ENCODE measurements around the gene CFD.

The CFD gene

GRCh38 chr19:867855-868457 lies 8.5 kb downstream of the CFD start:
- peaks cover 39% of the 10 kb centered on the region for H3K4me1 ChIP-seq (ENCODE audit: control insufficient read depth, insufficient read depth, low read length)
- H3K27me3 ChIP-seq (ENCODE audit: control insufficient read depth in 1 of 2, insufficient read depth in 2 of 2, low read length in 2 of 2) = peaks cover 0 to under 1% of the 10 kb centered on the region in 2 donors
- no peak overlapping the region for H3K27ac ChIP-seq (ENCODE audit: low read length)
- peaks cover 3 to 7% of the 10 kb centered on the region in 2 donors for H3K36me3 ChIP-seq (ENCODE audit: control insufficient read depth in 2 of 2, insufficient read depth in 2 of 2, low read length in 2 of 2)
- H3K9me3 ChIP-seq (ENCODE audit: control insufficient read depth in 2 of 2, low read length in 2 of 2) = no peaks in the 10 kb centered on the region
- no peak overlapping the region for H3K9ac ChIP-seq (ENCODE audit: low read length in 2 of 2)
- H3K4me3 ChIP-seq (ENCODE audit: low read length in 2 of 2) = no peak overlapping the region

- no peak overlapping the region for H3K9ac ChIP-seq (ENCODE audit: low read length in 2 of 2)
- no peak overlapping the region for H3K4me3 ChIP-seq (ENCODE audit: low read length in 2 of 2)
- H3K9me3 ChIP-seq (ENCODE audit: control insufficient read depth in 2 of 2, low read length in 2 of 2) = no peaks in the 10 kb centered on the region
- H3K27me3 ChIP-seq (ENCODE audit: control insufficient read depth in 1 of 2, insufficient read depth in 2 of 2, low read length in 2 of 2) = no peaks in the 10 kb centered on the region
- peak overlapping the region; percentile 37 for H3K27ac ChIP-seq (ENCODE audit: low read length)
- peaks cover 3 to 7% of the 10 kb centered on the region in 2 donors for H3K36me3 ChIP-seq (ENCODE audit: control insufficient read depth in 2 of 2, insufficient read depth in 2 of 2, low read length in 2 of 2)
- peaks cover 38% of the 10 kb centered on the region for H3K4me1 ChIP-seq (ENCODE audit: control insufficient read depth, insufficient read depth, low read length)
Measured at GRCh38 chr19:868458-869244, 9.2 kb downstream of the CFD start.

DNA sequence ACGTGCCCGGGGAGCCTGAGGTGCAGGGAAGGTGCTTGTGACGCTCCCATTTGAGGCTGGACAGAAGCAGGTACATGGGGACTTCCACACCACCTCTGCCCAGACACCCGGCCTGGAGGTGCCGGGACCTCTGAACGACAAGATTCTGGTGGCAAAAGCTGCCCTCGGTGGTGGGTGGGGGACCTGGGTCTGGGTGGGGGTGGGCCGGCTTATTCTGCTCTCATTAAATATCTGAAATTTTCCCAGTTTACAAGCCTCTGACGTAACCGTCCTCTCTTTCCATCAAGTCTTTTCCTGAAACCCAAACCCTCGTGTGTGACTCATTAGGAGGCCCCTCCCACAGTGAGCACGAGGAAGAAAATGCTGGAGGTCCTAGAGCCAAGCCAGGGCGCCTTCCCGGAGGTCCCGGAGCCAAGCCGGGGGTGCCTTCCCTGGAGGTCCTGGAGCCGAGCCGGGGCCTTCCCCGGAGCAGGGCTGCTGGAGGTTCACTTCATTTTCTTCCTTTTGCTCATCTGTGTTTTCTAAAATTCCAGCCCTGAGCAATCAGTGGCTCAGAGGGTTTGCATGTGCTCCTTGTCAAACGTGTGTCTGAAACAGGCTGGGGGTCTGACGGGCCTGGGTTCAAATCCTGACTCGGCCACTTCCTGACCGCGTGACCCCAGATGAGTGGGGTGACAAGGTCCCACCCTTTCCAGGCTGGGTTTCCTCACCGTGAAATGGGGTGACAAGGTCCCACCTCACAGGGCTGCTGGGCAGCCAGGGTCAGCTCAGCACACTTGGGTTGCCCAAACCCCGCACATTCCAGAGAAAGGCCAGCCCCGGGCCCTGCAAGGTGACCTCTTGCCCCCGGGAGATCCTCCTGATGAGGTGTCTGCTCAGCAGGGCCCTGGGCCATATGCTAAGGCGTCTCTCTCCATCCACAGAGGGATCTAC lies 10.0 kb downstream of the CFD start:
- H3K4me1 ChIP-seq (ENCODE audit: control insufficient read depth, insufficient read depth, low read length) = peaks cover 31% of the 10 kb centered on the region
- no peak overlapping the region for H3K4me3 ChIP-seq (ENCODE audit: low read length in 2 of 2)
- peaks cover 3 to 11% of the 10 kb centered on the region in 2 donors for H3K36me3 ChIP-seq (ENCODE audit: control insufficient read depth in 2 of 2, insufficient read depth in 2 of 2, low read length in 2 of 2)
- H3K27ac ChIP-seq (ENCODE audit: low read length) = peak overlapping the region; percentile 74
- no peaks in the 10 kb centered on the region for H3K27me3 ChIP-seq (ENCODE audit: control insufficient read depth in 1 of 2, insufficient read depth in 2 of 2, low read length in 2 of 2)
- H3K9ac ChIP-seq (ENCODE audit: low read length in 2 of 2) = no peak overlapping the region
- H3K9me3 ChIP-seq (ENCODE audit: control insufficient read depth in 2 of 2, low read length in 2 of 2) = no peaks in the 10 kb centered on the region

- Histone ChIP-seq H3K27ac (ENCODE audit: low read length) (peak overlapping the region; percentile 74), H3K4me3 (ENCODE audit: low read length in 2 of 2) (no peak overlapping the region), H3K4me1 (ENCODE audit: control insufficient read depth, insufficient read depth, low read length) (peaks cover 31% of the 10 kb centered on the region), H3K27me3 (ENCODE audit: control insufficient read depth in 1 of 2, insufficient read depth in 2 of 2, low read length in 2 of 2) (no peaks in the 10 kb centered on the region), H3K9me3 (ENCODE audit: control insufficient read depth in 2 of 2, low read length in 2 of 2) (no peaks in the 10 kb centered on the region), H3K36me3 (ENCODE audit: control insufficient read depth in 2 of 2, insufficient read depth in 2 of 2, low read length in 2 of 2) (peaks cover 3 to 16% of the 10 kb centered on the region in 2 donors), H3K9ac (ENCODE audit: low read length in 2 of 2) (no peak overlapping the region)
Measured at GRCh38 chr19:870314-870713, 10.8 kb downstream of the CFD start.

DNA sequence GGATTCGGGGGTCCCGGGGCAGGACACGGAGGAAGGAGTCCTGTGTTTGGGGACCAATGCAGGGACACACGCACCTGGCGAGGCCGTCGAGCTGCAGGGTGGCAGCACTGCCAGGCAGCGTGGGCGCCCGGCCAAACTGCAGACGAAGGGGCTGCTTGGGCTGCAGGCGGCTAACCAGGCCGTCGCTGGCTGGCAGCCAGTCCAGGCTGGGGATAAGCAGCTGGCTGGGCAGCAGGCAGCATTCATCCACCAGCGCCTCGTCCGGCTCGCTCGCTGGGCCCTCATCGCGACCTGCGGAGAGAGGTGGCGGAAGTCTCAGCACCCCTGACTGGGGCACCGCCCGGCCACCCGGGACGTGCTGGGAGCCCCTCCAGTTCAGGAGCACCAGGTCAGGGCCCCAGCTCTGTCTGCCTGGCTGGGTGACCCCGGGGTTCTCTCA lies 11.5 kb downstream of the CFD start:
- H3K36me3 ChIP-seq (ENCODE audit: control insufficient read depth in 2 of 2, insufficient read depth in 2 of 2, low read length in 2 of 2) = peaks cover 3 to 16% of the 10 kb centered on the region in 2 donors
- no peak overlapping the region for H3K4me3 ChIP-seq (ENCODE audit: low read length in 2 of 2)
- H3K9ac ChIP-seq (ENCODE audit: low read length in 2 of 2) = no peak overlapping the region
- no peaks in the 10 kb centered on the region for H3K27me3 ChIP-seq (ENCODE audit: control insufficient read depth in 1 of 2, insufficient read depth in 2 of 2, low read length in 2 of 2)
- peak overlapping the region; percentile 74 for H3K27ac ChIP-seq (ENCODE audit: low read length)
- H3K9me3 ChIP-seq (ENCODE audit: control insufficient read depth in 2 of 2, low read length in 2 of 2) = no peaks in the 10 kb centered on the region
- peaks cover 31% of the 10 kb centered on the region for H3K4me1 ChIP-seq (ENCODE audit: control insufficient read depth, insufficient read depth, low read length)

- peaks cover 6 to 21% of the 10 kb centered on the region in 2 donors for H3K36me3 ChIP-seq (ENCODE audit: control insufficient read depth in 2 of 2, insufficient read depth in 2 of 2, low read length in 2 of 2)
- H3K4me1 ChIP-seq (ENCODE audit: control insufficient read depth, insufficient read depth, low read length) = peaks cover 31% of the 10 kb centered on the region
- no peaks in the 10 kb centered on the region for H3K27me3 ChIP-seq (ENCODE audit: control insufficient read depth in 1 of 2, insufficient read depth in 2 of 2, low read length in 2 of 2)
- H3K9me3 ChIP-seq (ENCODE audit: control insufficient read depth in 2 of 2, low read length in 2 of 2) = no peaks in the 10 kb centered on the region
- no peak overlapping the region for H3K9ac ChIP-seq (ENCODE audit: low read length in 2 of 2)
- no peak overlapping the region for H3K4me3 ChIP-seq (ENCODE audit: low read length in 2 of 2)
- peak overlapping the region; percentile 75 for H3K27ac ChIP-seq (ENCODE audit: low read length)
Measured at GRCh38 chr19:871446-872265, 12.2 kb downstream of the CFD start.

- Histone ChIP-seq H3K4me1 (ENCODE audit: control insufficient read depth, insufficient read depth, low read length) (peaks cover 31% of the 10 kb centered on the region), H3K4me3 (ENCODE audit: low read length in 2 of 2) (no peak overlapping the region), H3K36me3 (ENCODE audit: control insufficient read depth in 2 of 2, insufficient read depth in 2 of 2, low read length in 2 of 2) (peaks cover 9 to 20% of the 10 kb centered on the region in 2 donors), H3K27ac (ENCODE audit: low read length) (peak overlapping the region; percentile 75), H3K9ac (ENCODE audit: low read length in 2 of 2) (no peak overlapping the region), H3K27me3 (ENCODE audit: control insufficient read depth in 1 of 2, insufficient read depth in 2 of 2, low read length in 2 of 2) (no peaks in the 10 kb centered on the region), H3K9me3 (ENCODE audit: control insufficient read depth in 2 of 2, low read length in 2 of 2) (no peaks in the 10 kb centered on the region)
Measured at GRCh38 chr19:872266-872951, 12.9 kb downstream of the CFD start.

DNA sequence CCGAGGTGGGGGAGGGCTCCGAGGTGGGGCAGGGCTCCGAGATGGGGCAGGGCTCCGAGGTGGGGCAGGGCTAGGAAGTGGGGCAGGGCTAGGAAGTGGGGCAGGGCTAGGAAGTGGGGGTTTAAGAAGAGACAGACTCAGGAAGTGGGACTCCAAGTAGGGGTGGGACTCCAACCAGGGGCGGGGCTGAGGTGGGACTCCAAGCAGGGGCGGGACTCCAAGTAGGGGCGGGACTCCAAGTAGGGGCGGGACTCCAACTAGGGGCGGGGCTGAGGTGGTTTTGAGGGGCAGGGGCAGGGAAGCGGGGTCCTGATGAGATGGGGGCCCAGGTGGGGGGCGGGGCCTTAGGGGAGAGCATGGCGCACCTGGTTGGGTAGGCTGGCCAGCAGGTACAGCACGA lies 13.6 kb downstream of the CFD start:
- Histone ChIP-seq H3K27ac (ENCODE audit: low read length) (no peak overlapping the region), H3K27me3 (ENCODE audit: control insufficient read depth in 1 of 2, insufficient read depth in 2 of 2, low read length in 2 of 2) (no peaks in the 10 kb centered on the region), H3K36me3 (ENCODE audit: control insufficient read depth in 2 of 2, insufficient read depth in 2 of 2, low read length in 2 of 2) (peaks cover 6 to 16% of the 10 kb centered on the region in 2 donors), H3K9me3 (ENCODE audit: control insufficient read depth in 2 of 2, low read length in 2 of 2) (no peaks in the 10 kb centered on the region), H3K9ac (ENCODE audit: low read length in 2 of 2) (no peak overlapping the region), H3K4me1 (ENCODE audit: control insufficient read depth, insufficient read depth, low read length) (peaks cover 27% of the 10 kb centered on the region), H3K4me3 (ENCODE audit: low read length in 2 of 2) (no peak overlapping the region)

DNA sequence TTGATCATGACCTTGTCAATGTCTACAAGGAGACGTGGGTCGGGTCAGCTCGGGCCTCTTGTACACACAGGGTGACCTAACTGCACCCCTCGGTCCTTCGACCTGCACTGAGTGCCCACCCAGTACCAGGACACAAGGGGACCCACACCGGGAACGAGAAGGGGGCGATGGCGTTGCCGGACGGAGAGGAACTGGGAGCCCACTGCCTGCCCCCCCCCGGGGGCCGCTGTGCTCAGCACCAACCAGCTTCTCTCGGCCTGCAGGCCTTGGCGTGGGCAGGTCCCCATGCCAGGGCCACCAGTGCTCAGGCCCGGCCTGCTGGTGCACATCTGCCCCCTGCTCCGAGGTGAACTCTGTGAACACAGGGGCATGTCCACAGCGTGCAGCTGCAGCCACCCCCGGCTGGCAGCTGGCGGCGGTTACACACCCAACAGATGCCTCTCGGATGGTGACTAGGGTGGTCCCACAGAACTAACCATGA lies 14.1 kb downstream of the CFD start:
- Histone ChIP-seq H3K4me3 (ENCODE audit: low read length in 2 of 2) (no peak overlapping the region), H3K36me3 (ENCODE audit: control insufficient read depth in 2 of 2, insufficient read depth in 2 of 2, low read length in 2 of 2) (peaks cover 6 to 14% of the 10 kb centered on the region in 2 donors), H3K27ac (ENCODE audit: low read length) (no peak overlapping the region), H3K27me3 (ENCODE audit: control insufficient read depth in 1 of 2, insufficient read depth in 2 of 2, low read length in 2 of 2) (no peaks in the 10 kb centered on the region), H3K9ac (ENCODE audit: low read length in 2 of 2) (no peak overlapping the region), H3K9me3 (ENCODE audit: control insufficient read depth in 2 of 2, low read length in 2 of 2) (no peaks in the 10 kb centered on the region), H3K4me1 (ENCODE audit: control insufficient read depth, insufficient read depth, low read length) (peaks cover 23% of the 10 kb centered on the region)
